B cell (primary cell): ENCODE data around the gene FEZ2.

Source experiments
- EZH2 ChIP-seq: IDR thresholded peaks from 2 replicates; pipeline ENCODE4 v1.6.1; 2012; ENCODE audit warnings: borderline replicate concordance, low read depth, mild to moderate bottlenecking, moderate library complexity, low read length; ENCODE audit not compliant: insufficient read depth, poor library complexity, severe bottlenecking
- TF ChIP-seq, protein P1 (sequence below): fragments of 200-600 bp; IDR thresholded peaks from one replicate; pipeline ENCODE4 v1.8.0; 2022; ENCODE audit warnings: antibody characterized with exemption, mild to moderate bottlenecking

DNA sequence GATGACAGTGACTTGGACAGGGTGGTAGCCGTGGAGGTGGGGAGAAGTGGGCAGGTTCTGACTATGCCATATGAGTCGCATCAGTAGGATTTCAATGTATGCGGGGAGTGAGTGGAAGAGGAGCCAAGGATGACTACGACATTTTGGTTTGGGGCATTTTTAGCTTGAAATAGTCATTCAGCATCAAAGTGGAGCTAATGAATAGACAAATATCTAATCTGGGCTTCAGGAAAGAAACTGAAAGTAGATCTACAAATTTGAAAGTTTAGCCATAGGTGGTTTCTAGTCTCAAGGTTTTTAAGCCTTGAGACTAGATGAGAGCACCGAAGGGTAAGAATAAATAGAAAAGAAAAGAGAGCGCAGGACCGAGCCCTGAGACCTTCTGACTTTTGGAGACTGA is 58.3 kb downstream of the FEZ2 start:
- TF ChIP-seq, protein P1, sequence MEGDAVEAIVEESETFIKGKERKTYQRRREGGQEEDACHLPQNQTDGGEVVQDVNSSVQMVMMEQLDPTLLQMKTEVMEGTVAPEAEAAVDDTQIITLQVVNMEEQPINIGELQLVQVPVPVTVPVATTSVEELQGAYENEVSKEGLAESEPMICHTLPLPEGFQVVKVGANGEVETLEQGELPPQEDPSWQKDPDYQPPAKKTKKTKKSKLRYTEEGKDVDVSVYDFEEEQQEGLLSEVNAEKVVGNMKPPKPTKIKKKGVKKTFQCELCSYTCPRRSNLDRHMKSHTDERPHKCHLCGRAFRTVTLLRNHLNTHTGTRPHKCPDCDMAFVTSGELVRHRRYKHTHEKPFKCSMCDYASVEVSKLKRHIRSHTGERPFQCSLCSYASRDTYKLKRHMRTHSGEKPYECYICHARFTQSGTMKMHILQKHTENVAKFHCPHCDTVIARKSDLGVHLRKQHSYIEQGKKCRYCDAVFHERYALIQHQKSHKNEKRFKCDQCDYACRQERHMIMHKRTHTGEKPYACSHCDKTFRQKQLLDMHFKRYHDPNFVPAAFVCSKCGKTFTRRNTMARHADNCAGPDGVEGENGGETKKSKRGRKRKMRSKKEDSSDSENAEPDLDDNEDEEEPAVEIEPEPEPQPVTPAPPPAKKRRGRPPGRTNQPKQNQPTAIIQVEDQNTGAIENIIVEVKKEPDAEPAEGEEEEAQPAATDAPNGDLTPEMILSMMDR, result no peak
- TF ChIP-seq EZH2, result no peak
